NCI-H460 (cell line): ENCODE measurements around the gene ZNF341. TPM values are rescaled to one million over a fixed set of nuclear protein-coding genes. Genes with fewer than 3 reads are reported as not detected.

Experiments used
- DNase-seq: peaks from one replicate; pipeline ENCODE4 v3.0.0-alpha.2; 2016; ENCODE audit warnings: low read depth; ENCODE audit errors: extremely low read depth
- total RNA-seq: library from RNA; depleted of rRNA; stranded (reverse); fragments of >200 nt; shearing (Covaris generic); gene quantifications from 2 replicates; pipeline ENCODE4 v1.2.3, GENCODE V29; 2014

Gene ZNF341
- total RNA-seq, 1 experiment from 2014 or later = 2.2 TPM

DNA sequence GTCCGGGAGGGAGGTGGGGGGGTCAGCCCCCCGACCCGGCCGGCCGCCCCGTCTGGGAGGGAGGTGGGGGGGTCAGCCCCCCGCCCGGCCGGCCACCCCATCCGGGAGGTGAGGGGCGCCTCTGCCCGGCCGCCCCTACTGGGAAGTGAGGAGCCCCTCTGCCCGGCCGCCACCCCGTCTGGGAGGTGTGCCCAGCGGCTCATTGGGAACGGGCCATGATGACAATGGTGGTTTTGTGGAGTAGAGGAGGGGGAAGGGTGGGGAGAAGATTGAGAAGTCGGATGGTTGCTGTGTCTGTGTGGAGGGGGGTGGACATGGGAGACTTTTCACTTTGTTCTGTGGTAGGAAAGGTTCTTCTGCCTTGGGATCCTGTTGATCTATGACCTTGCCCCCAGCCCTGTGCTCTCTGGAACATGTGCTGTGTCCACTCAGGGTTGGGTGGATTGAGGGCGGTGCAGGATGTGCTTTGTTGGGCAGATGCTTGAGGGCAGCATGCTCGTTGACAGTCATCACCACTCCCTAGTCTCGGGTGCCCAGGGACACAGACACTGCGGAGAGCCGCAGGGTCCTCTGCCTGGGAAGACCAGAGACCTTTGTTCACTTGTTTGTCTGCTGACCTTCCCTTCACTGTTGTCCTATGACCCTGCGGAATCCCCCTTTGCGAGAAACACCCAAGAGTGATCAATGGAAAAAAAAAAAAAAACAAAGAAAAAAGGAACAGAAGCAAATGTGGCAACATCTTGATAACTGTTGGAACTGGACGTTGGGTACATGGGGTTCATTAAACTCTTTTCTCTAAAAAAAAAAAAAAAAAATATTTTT, 30.0 kb upstream of the ZNF341 start:
- no peak for DNase-seq

- no peak for DNase-seq
Measured at GRCh38 chr20:33702861-33703260, 28.9 kb upstream of the ZNF341 start.

DNA sequence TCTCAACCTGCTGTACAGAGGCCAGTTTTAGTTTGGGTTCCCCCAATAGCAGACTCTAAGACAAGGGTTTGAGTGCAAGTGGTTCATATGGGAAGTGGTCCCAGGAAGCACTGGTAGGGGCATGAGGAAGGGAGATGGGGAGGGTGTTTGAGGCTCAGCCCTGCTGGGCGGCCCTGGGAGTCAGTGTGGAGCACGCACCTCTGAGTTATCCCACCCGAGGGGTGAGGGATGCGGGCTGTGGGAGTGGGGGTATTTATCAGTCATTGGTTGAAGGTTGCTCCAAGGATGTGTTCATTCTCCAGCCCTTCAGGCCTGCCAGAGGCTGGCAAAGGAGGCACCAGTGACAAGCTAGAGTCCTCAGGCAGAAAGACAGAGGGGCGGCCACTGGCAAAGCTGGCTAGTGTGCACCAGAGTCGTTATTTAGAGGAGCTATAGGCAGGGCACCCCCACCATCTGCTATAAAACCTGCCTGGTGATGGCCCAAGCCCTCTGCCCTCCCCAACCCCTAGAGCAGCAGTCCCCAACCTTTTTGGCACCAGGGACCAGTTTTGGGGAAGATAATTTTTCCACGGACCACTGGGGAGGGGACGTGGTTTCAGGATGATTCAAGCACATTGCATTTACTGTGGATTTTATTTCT, 28.2 kb upstream of the ZNF341 start:
- no peak for DNase-seq

- no peak for DNase-seq
Measured at GRCh38 chr20:33704197-33704924, 27.4 kb upstream of the ZNF341 start.

- no peak for DNase-seq
Measured at GRCh38 chr20:33707668-33708067, 24.1 kb upstream of the ZNF341 start.

DNA sequence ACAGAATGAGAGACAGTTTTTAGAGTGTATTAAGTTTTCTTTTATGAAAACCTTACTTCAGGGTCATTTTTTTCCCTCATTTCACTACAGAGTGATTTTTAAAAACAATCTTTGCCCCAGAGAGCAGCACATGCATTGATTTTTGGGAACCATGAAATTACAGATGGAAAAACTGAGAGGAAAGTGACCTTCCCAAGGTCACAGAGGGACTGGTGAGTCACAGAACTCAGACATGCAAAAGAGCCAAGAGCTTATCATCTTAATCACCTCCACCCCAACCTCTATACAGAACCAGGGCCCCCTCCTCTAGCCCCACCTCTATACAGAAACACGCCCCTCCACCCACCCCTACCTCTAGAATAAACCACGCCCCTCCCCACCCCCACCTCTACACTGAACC, 22.4 kb upstream of the ZNF341 start:
- DNase-seq = no peak

DNA sequence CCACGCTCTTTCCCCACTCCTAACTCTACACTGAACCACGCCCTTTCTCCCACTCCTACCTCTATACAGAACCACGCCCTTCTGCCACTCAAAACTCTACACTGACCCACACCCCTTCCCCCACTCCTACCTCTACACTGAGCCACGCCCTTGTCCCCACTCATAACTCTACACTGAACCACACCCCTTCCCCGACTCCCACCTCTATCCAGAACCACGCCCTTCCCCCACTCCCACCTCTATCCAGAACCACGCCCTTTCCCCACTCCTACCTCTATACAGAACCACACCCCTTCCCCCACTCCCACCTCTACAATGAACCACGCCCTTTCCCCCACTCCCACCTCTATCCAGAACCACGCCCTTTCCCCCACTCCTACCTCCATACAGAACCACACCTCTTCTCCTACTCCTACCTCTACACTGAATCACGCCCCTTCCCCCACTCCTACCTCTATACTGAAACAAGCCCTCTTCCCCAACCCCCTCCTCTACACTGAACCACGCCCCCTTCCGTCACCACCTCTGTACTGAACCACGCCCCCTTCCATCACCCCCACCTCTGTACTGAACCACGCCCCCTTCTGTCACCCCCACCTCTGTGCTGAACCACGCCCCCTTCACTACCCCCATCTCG, 21.8 kb upstream of the ZNF341 start:
- no peak for DNase-seq

- no peak for DNase-seq
Measured at GRCh38 chr20:33710681-33711445, 20.9 kb upstream of the ZNF341 start.

DNA sequence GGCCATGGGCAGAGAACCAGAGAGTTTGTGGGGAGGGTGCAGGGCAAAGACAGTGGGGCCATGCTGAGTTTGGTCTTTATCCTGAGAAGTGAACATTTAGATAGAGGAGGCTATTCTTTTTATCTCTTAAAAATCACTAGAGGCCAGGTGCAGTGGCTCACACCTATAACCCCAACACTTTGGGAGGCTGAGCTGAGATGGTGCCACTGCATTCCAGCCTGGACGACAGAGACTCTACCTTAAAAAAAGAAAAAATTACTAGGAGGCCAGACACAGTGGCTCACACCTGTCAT, 20.4 kb upstream of the ZNF341 start:
- DNase-seq = no peak

GRCh38 chr20:33713865-33714367, 17.9 kb upstream of the ZNF341 start:
- no peak for DNase-seq

- no peak for DNase-seq
Measured at GRCh38 chr20:33716498-33716897, 15.3 kb upstream of the ZNF341 start.

- DNase-seq = no peak
Measured at GRCh38 chr20:33719277-33719988, 12.4 kb upstream of the ZNF341 start.

- DNase-seq = peak; percentile 97
Measured at GRCh38 chr20:33719989-33720709, 11.6 kb upstream of the ZNF341 start, which contains the start of gene PXMP4. PXMP4 (minus strand) TSS chr20:33720310; CDS start chr20:33720207, 103 bp downstream.

DNA sequence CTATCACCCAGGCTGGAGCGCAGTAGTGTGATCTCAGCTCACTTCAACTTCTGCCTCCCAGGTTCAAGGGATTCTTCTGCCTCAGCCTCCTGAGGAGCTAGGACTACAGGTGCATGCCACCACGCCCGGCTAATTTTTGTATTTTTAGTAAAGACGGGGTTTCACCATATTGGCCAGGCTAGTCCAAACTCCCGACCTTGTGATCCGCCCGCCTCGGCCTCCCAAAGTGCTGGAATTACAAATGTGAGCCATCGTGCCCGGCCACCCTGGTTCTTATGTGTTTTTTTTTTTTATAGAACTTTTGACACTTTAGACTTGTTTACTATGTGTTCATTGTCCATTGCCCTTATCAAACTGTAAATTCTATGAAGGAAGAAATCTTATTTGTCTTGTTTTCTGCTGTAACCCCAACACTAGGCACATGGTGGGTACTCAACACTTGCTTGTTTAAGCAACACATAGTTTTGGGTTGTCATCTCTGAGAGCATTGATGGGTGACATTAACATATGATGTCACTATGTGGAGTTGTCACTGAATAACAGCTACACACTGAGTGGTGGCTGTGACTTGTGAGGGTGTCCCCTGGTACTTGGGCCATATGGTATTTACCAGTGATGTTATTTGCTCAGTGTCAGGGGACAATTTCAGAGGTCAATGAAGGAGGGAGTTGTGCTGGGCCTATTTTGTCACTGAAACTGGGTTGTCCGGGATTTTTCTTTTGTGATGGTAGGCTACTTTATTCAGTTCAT, 10.2 kb upstream of the ZNF341 start:
- no peak for DNase-seq

DNA sequence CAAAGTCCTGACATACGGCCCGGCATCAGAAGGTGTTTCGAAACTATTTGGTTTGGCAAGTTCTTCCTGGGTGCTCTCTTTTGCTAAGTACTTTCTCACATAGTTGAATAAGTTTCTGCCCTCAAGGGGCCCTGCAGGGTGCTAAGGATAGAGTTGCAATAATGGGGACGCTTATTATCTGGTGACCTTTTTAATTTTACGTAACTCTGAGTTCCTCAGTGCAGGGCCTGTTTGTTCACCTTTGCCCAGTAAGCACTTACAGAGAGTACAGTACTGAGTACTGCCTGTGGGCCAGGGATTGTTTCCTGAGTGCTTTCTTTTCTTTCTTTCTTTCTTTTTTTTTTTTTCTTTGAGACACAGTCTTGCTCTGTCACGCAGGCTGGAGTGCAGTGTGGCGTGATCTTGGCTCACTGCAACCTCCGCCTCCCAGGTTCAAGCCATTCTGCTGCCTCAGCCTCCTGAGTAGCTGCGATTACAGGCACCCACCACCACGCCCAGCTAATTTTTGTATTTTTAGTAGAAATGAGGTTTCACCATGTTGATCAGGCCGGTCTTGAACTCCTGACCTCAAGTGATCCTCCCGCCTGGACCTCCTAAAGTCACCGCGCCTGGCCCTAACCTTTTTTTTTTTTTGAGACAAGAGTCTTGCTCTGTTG, 7.2 kb upstream of the ZNF341 start:
- peak; percentile 35 for DNase-seq

GRCh38 chr20:33725607-33726264, 6.1 kb upstream of the ZNF341 start:
- DNase-seq = no peak

DNA sequence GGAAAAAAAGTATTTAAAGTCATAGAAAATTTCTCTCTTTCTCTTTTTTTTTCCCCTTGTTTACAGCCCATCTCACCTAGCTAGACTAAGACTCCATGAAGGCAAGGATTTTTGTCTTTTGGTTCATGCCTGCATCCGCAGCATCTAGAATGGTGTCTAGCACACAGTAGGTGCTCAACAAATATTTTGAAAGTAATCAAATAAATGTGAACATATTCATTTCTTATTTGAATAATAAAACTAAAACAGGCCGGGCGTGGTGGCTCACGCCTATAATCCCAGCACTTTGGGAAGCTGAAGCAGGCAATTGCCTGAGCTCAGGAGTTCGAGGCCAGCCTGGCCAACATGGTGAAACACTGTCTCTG, 4.7 kb upstream of the ZNF341 start:
- DNase-seq = no peak
